RCC 7860 (cell line): ENCODE results near the gene ST6GAL2.

Experiments used
- DNase-seq: peaks from one replicate; pipeline ENCODE4 v3.0.0-alpha.2; 2015; ENCODE audit warnings: low spot score
- FAIRE-seq: peaks from 2 replicates; lab custom pipeline; 2012; peaks lifted over from hg19 to GRCh38; lab: Jason Lieb, UNC

The ST6GAL2 gene

GRCh38 chr2:106864051-106864450, 21.9 kb downstream of the ST6GAL2 start:
- FAIRE-seq: no peak
- DNase-seq: no peak

- DNase-seq: no peak
- FAIRE-seq: no peak
Measured at GRCh38 chr2:106863387-106863786, 22.6 kb downstream of the ST6GAL2 start.

GRCh38 chr2:106859498-106859897, 26.5 kb downstream of the ST6GAL2 start:
- DNase-seq (no peak), FAIRE-seq (no peak)

GRCh38 chr2:106858810-106859209, 27.2 kb downstream of the ST6GAL2 start:
- DNase-seq: no peak
- no peak for FAIRE-seq

- no peak for DNase-seq
- FAIRE-seq: no peak
Measured at GRCh38 chr2:106857882-106858478, 28.0 kb downstream of the ST6GAL2 start.

GRCh38 chr2:106853631-106854030, 32.3 kb downstream of the ST6GAL2 start:
- FAIRE-seq (no peak), DNase-seq (no peak)

- DNase-seq: no peak
- no peak for FAIRE-seq
Measured at GRCh38 chr2:106851881-106852501, 34.0 kb downstream of the ST6GAL2 start.

DNA sequence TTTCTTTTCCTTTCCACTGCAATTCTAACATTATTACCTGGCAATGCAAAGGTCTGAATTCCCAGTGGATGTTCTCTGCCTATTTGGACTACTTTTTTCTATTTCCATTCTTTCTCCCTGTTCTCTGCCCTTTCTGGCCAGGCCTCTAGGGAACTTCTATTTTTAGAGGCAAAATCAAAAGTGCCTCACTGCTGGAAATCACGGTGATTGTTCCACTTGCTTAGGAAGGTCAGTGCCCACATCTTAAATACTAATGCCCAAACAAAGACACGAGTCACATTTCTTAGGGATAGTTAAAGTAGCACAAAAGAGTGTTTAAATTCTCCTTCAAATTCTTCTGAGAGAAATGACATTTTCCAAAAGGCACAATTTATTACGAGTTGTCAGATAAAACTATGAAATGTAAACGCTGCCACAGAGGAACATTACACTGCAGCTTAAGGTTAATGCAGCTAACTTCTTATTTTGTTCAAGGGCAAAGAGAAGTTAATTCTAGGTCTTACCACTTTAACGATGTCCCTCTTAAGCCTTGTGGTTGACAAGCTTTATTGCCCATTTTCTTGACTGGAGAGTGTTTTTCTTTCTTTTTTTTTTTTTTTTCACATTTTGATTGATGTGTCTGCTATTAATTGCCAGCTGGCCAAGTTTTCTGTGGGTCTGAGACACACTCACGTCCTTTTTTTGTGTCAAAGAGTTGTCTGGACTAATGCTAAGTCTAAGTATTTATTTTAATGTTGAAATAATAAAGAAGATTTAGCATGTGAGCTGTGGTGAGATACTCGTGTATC, 34.7 kb downstream of the ST6GAL2 start:
- no peak for FAIRE-seq
- DNase-seq: no peak

- DNase-seq (no peak), FAIRE-seq (no peak)
Measured at GRCh38 chr2:106849253-106849652, 36.7 kb downstream of the ST6GAL2 start.

DNA sequence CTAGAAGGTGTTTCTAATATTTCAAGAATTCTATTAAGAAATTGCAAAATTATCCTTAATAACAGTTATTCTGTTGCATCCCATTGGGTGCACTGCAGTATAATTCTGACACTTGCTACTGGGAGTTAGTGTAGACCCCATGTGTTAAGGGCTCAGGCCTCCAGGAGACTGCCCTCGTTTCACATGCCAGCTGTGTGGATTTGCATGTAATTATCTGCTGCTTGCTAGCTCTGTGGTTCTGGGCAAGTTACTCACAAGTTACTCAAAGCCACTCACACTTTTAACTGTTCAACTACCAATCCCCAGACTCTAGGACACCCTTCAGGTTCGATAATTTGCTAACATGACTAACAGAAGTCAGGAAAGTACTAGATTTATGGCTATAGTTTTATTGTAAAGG, 38.6 kb downstream of the ST6GAL2 start:
- no peak for FAIRE-seq
- no peak for DNase-seq

DNA sequence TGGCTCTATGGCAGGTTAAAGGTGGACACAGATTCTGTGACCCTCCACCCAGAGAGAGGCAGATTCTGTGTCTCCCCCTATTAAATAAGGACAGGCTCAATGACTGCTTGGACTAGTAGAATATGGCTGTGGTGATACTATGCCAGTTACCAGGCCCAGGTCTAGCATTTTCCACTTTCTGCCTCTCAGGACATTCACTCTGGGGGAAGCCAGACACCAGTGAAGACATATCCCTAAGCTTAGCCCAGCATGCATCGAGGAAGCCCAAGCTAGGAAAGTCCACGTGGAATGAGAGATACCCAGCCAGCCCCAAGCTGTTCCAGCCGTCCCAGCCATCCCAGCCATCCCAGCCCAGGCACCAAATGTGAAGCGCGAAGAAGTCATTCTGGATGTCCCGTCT, 40.3 kb downstream of the ST6GAL2 start:
- DNase-seq (no peak), FAIRE-seq (no peak)

DNA sequence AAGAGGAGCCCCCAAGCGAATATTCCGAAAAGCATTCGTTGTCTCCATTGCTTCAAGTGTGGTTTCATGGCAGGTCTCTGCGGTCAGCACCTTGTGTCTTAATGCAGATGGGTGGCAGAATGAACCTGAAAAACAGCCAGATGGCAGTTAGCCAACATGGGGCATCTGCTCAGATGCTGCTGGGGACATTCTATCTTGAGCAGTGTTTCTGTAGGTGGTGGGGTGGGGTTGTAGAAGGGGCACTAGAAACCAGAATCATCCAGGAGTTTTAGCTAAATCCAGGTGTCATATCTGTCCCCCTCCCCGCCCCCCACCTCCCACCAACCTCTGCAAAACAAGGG, 42.1 kb downstream of the ST6GAL2 start:
- DNase-seq (no peak), FAIRE-seq (no peak)

- FAIRE-seq (no peak), DNase-seq (no peak)
Measured at GRCh38 chr2:106843001-106843909, 42.7 kb downstream of the ST6GAL2 start.

- DNase-seq (no peak), FAIRE-seq (no peak)
Measured at GRCh38 chr2:106841886-106842645, 43.9 kb downstream of the ST6GAL2 start.

- DNase-seq (no peak), FAIRE-seq (no peak)
Measured at GRCh38 chr2:106840818-106841217, 45.1 kb downstream of the ST6GAL2 start.

- DNase-seq: no peak
- FAIRE-seq: no peak
Measured at GRCh38 chr2:106839849-106840595, 45.9 kb downstream of the ST6GAL2 start.

DNA sequence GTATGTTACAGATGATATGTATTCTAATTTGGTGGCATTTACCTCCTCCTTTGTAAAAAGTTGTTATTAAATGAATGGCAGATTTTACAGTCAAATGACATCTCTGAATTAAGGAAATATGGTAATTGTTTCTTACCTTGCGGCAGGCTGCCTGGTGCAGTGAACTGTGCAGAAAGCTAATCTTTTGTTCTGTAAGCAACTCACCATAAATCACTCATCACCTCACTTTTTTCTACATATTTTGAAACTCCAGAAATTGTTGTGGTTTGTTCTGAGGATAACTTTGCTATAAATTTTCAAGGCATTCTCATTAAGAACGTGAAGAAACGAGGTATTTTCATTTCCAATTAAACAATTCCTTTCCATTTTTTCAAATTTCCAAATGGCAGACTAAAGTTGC, 52.7 kb downstream of the ST6GAL2 start:
- no peak for FAIRE-seq
- DNase-seq: no peak

DNA sequence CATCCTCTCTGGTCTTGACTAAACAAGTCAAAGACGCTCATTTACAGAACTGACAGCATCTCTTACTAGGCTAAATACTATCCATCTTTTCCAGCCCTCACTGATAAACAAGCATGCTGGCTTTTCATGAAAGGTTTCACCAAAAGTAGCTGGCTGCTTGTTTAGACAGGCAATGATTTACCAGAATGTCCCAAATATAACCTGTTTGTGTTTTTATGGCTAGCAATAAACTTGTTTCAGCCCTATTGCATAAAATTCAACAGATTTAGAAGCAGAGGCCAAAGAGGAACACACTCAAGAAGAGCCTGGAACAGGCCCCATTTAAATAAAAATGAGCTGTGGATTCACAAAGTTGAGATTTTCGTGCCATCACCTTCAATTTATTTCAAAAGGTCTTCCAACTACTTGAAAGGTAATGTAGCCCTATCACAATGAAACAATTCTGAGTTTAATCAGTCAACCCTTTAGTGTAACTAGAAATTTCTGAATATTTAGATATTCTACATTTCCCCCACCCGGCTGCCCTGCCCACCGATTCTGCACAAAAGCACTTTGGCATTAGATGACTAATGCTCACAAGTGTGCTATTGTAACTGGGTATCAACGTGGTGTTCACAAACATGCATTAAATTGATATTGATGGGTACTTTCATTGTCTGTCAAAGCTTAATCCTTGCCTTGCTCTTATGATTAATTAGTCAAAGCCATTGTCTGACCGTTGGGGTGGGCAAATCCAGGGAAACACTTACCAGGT, 54.0 kb downstream of the ST6GAL2 start:
- FAIRE-seq: no peak
- DNase-seq: no peak

GRCh38 chr2:106831241-106831640, 54.7 kb downstream of the ST6GAL2 start:
- FAIRE-seq (no peak), DNase-seq (no peak)
